K562 (cell line): Measurements from ENCODE around the gene SAMD3. TPM values are rescaled to one million over a fixed set of nuclear protein-coding genes. Genes with fewer than 3 reads are reported as not detected.
A peak's percentile ranks its signal among the peaks of the same experiment; 100 is the strongest.

Experiments
- BRF1 ChIP-seq: IDR thresholded peaks from 3 replicates; pipeline ENCODE4 v1.6.1; 2011; ENCODE audit warnings: borderline replicate concordance, mild to moderate bottlenecking; ENCODE audit not compliant: insufficient read length; ENCODE audit errors: extremely low read depth
- C11orf30 ChIP-seq: fragments of 450-650 bp; IDR thresholded peaks from 2 replicates; pipeline ENCODE4 v1.6.1; 2016; ENCODE audit warnings: low read depth, mild to moderate bottlenecking
- CEBPG ChIP-seq, 3 experiments: fragments of 200-800 bp in 1 of 3; sonication (Bioruptor generic) in 1 of 3; sonication (generic) in 1 of 3; formaldehyde crosslinking in 1 of 3; IDR thresholded peaks in 2 of 3; conservative IDR thresholded peaks in 1 of 3; 2 replicates each; pipeline versions ENCODE4 v1.6.1 to v1.8.0; 2016 to 2022; ENCODE audit warnings: missing compliant biosample characterization in 2 of 3, missing genetic modification characterization in 2 of 3, mild to moderate bottlenecking in 1 of 3, missing genetic modification reagents in 1 of 3
- KLF10 ChIP-seq: fragments of 250-450 bp; sonication (Bioruptor Pico); IDR thresholded peaks from 2 replicates; pipeline ENCODE4 v1.6.1; 2021; ENCODE audit warnings: matching md5 sums
- MAFG ChIP-seq: fragments of 450-650 bp; conservative IDR thresholded peaks from 2 replicates; pipeline ENCODE4 v1.6.1; 2016; ENCODE audit warnings: missing genetic modification characterization, missing compliant biosample characterization
- MAFK ChIP-seq: IDR thresholded peaks from 2 replicates; pipeline ENCODE4 v1.6.1; 2011; ENCODE audit warnings: low read length, improper control_type of control experiment
- ZNF174 ChIP-seq: fragments of 250-450 bp; sonication (Bioruptor Pico); IDR thresholded peaks from 2 replicates; pipeline ENCODE4 v1.4.0; 2020; ENCODE audit warnings: mild to moderate bottlenecking
- ZNF830 ChIP-seq: fragments of 250-450 bp; sonication (Bioruptor Pico); IDR thresholded peaks from 2 replicates; pipeline ENCODE4 v1.5.0; 2021; ENCODE audit warnings: mild to moderate bottlenecking
- polyA plus RNA-seq, 8 experiments: library from polyadenylated mRNA; depleted of rRNA in 4 of 8; stranded (reverse) in 5 of 8; unstranded in 3 of 8; fragments of >200 nt; fragmentation: Nextera tagmentation in 2 of 8; fragmentation: Illumina TruSeq in 1 of 8; extraction: Ambion mirVana in 2 of 8; extraction: Trizol in 1 of 8; gene quantifications; 2 replicates each; pipeline versions ENCODE4 v1.2.1 to v1.2.3, GENCODE V29; 2011 to 2014; ENCODE audit warnings: inconsistent platforms in 1 of 8, missing spikeins in 1 of 8
- total RNA-seq, 7 experiments: library from RNA; depleted of rRNA in 6 of 7; stranded (reverse); fragments of >200 nt in 6 of 7; fragmentation: Illumina TruSeq in 2 of 7; extraction: Trizol in 2 of 7; gene quantifications; 2 replicates each; pipeline versions ENCODE4 v1.2.1 to v1.2.3, GENCODE V29; 2011 to 2021; ENCODE audit warnings: low replicate concordance in 1 of 7
- TF ChIP-seq, protein P1 (sequence below), 2 experiments: fragments of 450-650 bp in 1 of 2; sonication (generic) in 1 of 2; formaldehyde crosslinking in 1 of 2; IDR thresholded peaks in 1 of 2; conservative IDR thresholded peaks in 1 of 2; 2 replicates each; pipeline versions ENCODE4 v1.6.1 to v1.8.1; 2016 to 2023; ENCODE audit warnings: mild to moderate bottlenecking in 2 of 2, moderate library complexity in 2 of 2, inconsistent platforms in 1 of 2, missing genetic modification reagents in 1 of 2
- TF ChIP-seq, protein P2 (sequence below): IDR thresholded peaks from 3 replicates; pipeline ENCODE4 v1.6.1; 2011; ENCODE audit warnings: borderline replicate concordance, mild to moderate bottlenecking; ENCODE audit not compliant: insufficient read length, insufficient read depth
- TF ChIP-seq, protein P3 (sequence below): fragments of 250-450 bp; sonication (Bioruptor Pico); IDR thresholded peaks from 2 replicates; pipeline ENCODE4 v1.5.0; 2021
- TF ChIP-seq, protein P4 (sequence below), 2 experiments: fragments of 450-650 bp in 1 of 2; sonication (generic) in 1 of 2; formaldehyde crosslinking in 1 of 2; IDR thresholded peaks; 2 replicates each; pipeline versions ENCODE4 v1.7.1 to v1.9.0; 2016 to 2022; ENCODE audit warnings: inconsistent platforms in 1 of 2, mild to moderate bottlenecking in 1 of 2, missing genetic modification reagents in 1 of 2

Gene SAMD3
- total and polyA plus RNA-seq, 9 of the 15 experiments (the other 6 are each of a cell fraction or from before 2014, with no cell fraction given) = 0.03 to 0.21 (median 0.18) TPM; not detected in 5

DNA sequence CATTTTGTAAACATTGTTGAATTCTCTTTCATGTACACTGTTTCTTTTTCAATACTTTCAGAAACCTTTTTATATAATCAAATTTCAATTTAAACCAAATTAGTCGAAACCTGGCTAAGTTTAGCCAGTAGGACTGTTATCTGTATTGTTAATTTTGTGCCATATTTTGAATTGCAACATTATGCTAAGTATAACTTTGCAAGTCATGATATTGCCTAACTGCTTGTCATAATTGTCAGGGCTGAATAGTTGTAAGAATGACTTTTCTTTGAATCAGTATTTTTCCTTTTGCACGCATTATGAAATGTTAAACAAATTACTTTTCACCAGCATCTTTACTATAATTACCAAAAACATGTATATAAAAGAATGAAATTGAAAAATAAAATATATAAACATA, 82.7 kb downstream of the SAMD3 start (continued):
- TF ChIP-seq, protein P1, sequence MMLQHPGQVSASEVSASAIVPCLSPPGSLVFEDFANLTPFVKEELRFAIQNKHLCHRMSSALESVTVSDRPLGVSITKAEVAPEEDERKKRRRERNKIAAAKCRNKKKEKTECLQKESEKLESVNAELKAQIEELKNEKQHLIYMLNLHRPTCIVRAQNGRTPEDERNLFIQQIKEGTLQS (IDR thresholded peaks at IDR 0.05) = 0 out of 2 replicates have a peak, but pooled peaks have one; percentile 14
- TF ChIP-seq, protein P1 (CRISPR knock-in tag; conservative IDR thresholded peaks at IDR 0.05) = no peak
- TF ChIP-seq ZNF174 (CRISPR knock-in tag) (no peak), ZNF830 (CRISPR knock-in tag) (no peak), BRF1 (no peak), MAFK (peak; percentile 6; the same call in 1 of the 2 replicates), CEBPG (CRISPR knock-in tag; IDR thresholded peaks at IDR 0.05) (no peak), CEBPG (tag; conservative IDR thresholded peaks at IDR 0.05 in 1 of 2, IDR thresholded peaks at IDR 0.05 in 1 of 2) (peak; percentile 69 to 91), MAFG (tag) (peak; percentile 76), C11orf30 (peak; percentile 11; the same call in 1 of the 2 replicates), KLF10 (CRISPR knock-in tag) (no peak)
- TF ChIP-seq, protein P2, sequence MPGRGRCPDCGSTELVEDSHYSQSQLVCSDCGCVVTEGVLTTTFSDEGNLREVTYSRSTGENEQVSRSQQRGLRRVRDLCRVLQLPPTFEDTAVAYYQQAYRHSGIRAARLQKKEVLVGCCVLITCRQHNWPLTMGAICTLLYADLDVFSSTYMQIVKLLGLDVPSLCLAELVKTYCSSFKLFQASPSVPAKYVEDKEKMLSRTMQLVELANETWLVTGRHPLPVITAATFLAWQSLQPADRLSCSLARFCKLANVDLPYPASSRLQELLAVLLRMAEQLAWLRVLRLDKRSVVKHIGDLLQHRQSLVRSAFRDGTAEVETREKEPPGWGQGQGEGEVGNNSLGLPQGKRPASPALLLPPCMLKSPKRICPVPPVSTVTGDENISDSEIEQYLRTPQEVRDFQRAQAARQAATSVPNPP = no peak
- TF ChIP-seq, protein P3, sequence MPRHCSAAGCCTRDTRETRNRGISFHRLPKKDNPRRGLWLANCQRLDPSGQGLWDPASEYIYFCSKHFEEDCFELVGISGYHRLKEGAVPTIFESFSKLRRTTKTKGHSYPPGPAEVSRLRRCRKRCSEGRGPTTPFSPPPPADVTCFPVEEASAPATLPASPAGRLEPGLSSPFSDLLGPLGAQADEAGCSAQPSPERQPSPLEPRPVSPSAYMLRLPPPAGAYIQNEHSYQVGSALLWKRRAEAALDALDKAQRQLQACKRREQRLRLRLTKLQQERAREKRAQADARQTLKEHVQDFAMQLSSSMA = no peak
- TF ChIP-seq, protein P4, sequence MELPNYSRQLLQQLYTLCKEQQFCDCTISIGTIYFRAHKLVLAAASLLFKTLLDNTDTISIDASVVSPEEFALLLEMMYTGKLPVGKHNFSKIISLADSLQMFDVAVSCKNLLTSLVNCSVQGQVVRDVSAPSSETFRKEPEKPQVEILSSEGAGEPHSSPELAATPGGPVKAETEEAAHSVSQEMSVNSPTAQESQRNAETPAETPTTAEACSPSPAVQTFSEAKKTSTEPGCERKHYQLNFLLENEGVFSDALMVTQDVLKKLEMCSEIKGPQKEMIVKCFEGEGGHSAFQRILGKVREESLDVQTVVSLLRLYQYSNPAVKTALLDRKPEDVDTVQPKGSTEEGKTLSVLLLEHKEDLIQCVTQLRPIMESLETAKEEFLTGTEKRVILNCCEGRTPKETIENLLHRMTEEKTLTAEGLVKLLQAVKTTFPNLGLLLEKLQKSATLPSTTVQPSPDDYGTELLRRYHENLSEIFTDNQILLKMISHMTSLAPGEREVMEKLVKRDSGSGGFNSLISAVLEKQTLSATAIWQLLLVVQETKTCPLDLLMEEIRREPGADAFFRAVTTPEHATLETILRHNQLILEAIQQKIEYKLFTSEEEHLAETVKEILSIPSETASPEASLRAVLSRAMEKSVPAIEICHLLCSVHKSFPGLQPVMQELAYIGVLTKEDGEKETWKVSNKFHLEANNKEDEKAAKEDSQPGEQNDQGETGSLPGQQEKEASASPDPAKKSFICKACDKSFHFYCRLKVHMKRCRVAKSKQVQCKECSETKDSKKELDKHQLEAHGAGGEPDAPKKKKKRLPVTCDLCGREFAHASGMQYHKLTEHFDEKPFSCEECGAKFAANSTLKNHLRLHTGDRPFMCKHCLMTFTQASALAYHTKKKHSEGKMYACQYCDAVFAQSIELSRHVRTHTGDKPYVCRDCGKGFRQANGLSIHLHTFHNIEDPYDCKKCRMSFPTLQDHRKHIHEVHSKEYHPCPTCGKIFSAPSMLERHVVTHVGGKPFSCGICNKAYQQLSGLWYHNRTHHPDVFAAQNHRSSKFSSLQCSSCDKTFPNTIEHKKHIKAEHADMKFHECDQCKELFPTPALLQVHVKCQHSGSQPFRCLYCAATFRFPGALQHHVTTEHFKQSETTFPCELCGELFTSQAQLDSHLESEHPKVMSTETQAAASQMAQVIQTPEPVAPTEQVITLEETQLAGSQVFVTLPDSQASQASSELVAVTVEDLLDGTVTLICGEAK (IDR thresholded peaks at IDR 0.05) = no peak
- TF ChIP-seq, protein P4 (CRISPR knock-in tag; IDR thresholded peaks at IDR 0.05) = no peak
